DOHH2 (cell line): ENCODE data around the gene VSTM2B.

Experiments used
- EZH2phosphoT487 ChIP-seq: fragments of 200-600 bp; sonication (generic); IDR thresholded peaks from 2 replicates; pipeline ENCODE4 v1.6.1; 2017; ENCODE audit warnings: borderline replicate concordance, mild to moderate bottlenecking, antibody characterized with exemption, low read length, moderate library complexity, mixed read lengths
- TF ChIP-seq, protein P1 (sequence below): fragments of 200-600 bp; sonication (generic); IDR thresholded peaks from one replicate; pipeline ENCODE4 v1.5.1; 2014; ENCODE audit warnings: antibody characterized with exemption, mild to moderate bottlenecking, low read depth, low read length; ENCODE audit not compliant: poor library complexity, severe bottlenecking

DNA sequence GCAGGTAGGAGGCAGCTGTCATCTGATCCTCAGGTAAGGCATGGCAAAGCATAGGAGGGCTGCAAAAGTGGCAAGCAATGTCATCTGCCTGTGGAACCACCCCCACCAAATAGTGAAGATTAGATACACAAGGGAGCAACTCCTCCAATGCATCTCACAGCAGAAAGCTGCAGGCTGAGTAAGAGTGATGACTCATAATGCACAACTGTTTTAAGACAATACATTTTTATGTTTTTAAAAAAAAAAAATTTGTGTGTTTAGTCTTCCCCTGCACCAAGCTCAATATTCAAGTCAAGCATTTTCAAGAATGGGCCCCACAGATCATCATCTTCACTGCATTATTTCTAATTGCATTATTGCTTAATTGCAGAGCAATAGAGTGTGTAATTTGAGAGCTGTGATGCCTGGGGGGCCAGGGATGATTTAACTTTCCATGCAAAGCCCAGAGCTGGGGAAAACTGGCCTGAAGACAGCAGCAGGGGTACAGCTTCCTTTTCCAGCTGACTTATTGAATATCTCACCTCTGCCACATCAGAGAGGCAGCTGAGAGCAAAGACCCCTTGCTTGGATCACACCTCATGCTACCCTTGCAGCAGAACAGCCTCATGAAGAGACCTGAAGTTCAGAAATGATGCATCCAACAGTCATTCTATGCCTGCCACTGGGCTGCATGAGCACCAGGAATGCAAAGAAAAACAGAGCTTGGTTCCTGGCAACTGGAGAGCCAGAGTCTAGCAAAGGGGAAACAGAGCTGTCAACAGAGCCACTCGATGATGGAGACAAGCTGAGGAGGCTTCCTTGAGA, 57.6 kb downstream of the VSTM2B start:
- TF ChIP-seq EZH2phosphoT487 = no peak
- TF ChIP-seq, protein P1, sequence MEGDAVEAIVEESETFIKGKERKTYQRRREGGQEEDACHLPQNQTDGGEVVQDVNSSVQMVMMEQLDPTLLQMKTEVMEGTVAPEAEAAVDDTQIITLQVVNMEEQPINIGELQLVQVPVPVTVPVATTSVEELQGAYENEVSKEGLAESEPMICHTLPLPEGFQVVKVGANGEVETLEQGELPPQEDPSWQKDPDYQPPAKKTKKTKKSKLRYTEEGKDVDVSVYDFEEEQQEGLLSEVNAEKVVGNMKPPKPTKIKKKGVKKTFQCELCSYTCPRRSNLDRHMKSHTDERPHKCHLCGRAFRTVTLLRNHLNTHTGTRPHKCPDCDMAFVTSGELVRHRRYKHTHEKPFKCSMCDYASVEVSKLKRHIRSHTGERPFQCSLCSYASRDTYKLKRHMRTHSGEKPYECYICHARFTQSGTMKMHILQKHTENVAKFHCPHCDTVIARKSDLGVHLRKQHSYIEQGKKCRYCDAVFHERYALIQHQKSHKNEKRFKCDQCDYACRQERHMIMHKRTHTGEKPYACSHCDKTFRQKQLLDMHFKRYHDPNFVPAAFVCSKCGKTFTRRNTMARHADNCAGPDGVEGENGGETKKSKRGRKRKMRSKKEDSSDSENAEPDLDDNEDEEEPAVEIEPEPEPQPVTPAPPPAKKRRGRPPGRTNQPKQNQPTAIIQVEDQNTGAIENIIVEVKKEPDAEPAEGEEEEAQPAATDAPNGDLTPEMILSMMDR = no peak
